NCI-H1417 treated with DMSO at 0.1 percent for 48 hours (cell line): Measurements from ENCODE around the gene ING5.

ENCODE experiments used
- DNase-seq: peaks from one replicate; lab custom pipeline; 2025; lab: John Stamatoyannopoulos, UW

Gene ING5

DNA sequence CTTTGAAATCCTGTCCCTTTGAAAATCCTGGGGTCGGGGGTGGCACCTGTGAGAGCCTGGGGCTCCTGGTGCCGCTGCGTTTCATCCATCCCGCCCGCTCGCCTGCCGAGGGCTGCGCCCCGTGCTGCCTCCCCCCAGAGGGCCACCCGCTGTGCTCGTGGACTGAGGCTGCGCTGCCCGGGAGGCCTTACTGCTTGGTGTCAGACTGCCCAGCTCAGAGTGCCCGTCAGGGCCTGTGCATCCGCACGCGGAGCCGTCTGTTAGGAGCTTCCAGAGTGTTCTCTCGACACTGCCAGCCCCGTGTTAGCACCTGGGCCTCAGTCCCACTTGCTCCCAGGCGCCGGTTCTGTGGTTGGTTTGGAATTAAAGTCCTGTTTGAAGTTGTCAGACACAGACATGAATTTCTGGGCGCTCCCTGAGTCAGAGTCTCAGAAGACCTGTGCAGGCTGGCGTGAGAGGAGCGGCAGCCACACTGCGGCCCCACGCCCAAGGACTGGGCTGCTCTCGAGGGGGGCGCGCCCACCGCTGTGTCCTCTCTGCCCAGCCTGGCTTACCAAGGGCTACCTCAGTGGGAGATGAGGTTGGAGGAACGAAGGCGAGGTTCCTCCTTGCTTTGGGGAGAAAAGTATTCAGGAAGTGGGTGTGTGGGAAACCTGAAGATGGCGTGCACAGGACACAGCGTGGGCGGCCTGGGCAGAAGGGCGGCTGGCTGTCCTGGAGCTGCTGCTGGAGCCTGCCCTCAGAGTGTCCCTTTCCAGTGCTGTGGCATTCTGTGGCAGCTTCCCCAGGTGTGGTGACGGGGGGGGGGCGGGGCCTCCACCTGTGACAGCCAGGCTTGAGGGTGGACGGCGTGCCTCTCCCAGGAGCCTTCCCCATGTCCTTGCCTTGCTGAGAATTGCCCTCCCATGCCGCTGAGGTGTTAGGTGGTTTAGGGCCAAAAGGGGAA, 29.3 kb upstream of the ING5 start:
- DNase-seq = no peak

DNA sequence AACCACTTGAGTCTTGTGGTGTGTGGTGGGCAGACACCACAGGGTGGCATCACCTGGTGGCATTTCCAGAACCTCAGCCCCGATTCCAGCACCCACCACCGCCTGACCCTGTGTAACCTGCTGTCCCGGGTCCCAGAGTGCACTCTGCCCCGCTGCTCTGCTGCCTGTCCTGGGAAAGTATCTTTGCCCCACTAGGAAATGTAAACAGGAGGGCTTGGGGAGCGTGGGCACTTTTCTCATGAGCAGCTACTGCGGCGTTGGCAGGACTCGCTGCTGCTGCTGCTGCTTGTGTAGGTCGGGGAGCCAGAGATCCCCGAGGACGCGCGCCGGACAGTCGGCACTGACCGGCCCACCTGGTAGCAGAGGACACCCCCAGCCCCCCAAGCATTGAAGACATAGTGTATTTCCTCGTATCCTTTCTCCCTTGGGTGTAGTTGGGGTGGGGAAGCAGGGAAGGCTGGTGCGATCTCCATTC, 28.6 kb upstream of the ING5 start:
- no peak for DNase-seq

DNA sequence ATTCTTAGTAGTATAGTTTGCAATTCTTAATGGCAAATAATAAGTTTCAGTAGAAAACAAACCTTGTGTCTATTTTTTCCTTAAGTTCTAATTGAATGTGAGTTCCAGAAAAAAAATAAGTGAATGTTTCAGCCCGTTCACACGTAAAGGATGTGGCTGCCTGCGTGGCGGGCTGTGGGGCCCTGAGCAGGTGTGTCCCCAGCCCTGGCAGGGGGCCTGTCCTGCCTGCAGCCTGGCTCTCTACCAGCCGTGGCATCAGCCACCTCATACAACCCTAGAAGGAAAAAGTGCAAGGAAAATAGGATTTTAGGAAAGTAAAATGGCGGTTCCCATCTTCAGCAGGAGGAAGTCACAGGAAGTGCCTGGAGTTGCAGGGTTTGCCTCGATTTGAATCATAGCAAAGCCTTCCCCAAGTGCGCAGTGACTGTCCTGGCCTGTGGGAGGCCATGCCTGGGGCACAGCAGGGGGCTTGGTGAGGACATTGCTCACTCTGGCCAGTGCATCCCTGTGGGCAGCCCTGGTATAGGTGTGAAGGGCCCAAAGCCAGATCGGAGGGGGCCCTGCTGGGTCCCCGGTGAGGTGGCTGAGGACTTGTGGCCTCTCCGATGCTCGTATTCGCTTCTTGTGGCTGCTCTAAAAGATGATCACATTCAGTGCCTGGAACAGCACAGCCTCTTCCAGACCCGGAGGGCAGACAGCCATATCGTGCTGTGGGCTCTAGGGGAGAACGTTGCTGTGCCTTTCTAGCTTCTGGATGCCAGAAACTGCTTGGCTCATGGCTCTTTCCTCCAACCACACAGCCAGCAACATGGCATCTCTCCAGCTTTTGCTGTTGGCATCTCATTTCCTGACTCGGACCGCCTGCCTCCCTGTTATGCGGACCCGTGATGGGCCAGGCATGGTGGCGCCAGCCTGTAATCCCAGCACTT, 27.8 kb upstream of the ING5 start:
- DNase-seq = no peak

DNA sequence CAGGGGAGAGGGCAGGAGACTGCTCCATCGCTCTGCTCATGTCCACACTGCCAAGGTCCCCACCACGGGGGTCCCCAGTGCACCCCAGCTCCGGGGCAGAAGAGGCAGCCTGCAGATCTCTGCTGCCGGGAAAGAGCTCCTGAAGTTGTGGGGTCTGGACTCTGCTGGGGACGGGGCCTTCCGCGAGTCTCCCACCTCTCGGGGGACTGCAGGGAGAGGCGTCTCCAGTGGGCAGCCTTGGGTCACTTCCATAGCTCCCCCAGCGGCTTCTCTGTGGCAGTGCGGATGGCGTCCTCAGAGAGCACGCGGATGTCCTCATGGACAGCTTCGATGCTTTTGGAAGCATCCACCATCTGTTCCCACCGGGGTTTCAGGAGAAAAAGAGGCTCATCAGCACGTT, 26.0 kb upstream of the ING5 start:
- no peak for DNase-seq

DNA sequence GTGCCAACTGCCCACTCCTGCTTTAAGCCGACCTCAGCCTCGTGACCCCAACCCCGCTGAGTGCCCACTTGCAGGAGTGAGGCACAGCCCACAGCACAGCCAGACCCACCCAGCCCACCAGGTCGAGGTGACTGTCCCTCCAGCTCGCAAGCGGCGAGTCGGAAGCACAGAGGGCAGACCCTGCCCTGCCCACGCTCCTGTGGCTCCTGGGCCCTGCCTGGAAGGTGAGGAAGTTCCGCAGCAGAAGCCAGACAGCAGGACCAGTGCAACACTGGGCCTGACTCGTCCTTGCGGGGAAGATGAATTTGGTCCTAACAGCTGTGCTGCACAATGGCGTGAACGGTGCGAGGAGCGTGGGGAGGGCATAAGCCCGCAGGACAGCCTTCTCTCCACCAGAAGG, 25.2 kb upstream of the ING5 start:
- DNase-seq = no peak

DNA sequence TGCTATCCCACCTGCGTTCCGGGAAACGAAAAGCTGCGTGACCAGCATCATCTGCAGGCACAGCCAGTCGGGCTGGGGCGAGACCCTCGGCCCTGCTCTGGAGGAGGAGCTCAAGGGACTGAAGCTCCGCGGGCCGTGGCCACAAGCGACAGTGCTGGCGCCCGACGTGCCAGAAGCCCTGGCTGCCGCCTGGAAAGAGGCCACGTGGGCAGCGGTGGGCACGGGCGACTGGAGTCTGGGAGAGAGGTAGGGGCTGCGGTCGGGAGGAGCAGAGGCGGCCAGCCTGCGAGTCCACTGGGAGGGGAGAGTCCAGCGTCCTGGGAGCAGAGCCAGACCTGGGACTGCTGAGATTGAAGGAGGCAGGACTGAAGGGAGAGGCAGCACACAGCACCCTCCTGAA, 24.4 kb upstream of the ING5 start:
- no peak for DNase-seq

DNA sequence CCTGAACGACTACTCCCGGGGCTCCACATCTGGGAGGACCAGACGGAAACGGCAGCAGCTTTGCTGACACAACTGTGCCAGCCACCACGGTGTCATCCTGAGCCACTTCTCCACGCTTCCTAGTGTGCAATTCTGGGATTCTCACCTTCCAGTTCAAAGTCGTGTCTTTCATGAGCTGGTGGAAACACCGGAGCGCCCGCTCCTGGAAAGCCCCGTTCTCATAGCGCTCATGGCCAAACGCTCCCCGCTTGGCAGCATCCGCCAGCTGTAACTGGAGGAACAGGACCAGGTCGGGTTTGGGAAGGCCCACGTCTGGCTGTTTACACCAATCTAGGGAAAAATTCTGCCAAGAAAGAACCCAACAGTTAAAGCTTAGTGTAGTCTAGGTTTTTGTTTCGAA, 23.5 kb upstream of the ING5 start:
- no peak for DNase-seq

DNA sequence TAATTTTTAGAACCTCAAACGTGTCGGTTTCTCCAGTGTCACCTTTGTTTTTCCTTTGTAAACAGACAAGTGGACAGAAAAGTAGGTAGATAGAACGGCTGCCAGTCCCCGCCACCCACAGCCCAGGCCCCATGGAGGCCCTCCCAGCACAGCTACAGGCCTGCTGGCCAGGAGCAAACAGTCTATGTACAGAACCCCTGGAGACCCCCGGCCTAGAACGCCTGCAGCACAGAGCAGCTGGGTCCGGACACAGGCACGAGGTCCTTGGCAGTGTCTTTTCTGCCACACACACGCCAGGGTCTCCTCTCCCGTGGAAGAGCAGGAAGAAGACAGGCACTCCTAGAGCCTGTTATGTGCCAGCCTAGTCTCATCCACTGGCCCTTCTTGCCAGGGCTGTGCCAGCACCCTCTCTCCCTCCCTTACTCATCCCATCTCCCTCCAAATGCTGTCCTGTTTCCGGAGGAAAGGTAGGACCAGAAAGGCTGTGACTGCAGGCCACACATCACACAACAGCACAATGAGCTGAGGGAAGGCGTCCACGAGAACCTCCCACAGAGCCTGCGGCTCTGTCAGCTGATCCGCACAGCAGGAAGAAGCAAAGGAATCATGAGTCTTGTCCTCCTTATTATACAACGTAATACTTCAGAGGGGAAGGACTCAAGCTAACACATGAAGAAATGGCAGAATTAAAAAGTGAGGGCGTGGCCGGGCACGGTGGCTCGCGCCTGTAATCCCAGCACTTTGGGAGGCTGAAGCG, 22.9 kb upstream of the ING5 start:
- DNase-seq = no peak

DNA sequence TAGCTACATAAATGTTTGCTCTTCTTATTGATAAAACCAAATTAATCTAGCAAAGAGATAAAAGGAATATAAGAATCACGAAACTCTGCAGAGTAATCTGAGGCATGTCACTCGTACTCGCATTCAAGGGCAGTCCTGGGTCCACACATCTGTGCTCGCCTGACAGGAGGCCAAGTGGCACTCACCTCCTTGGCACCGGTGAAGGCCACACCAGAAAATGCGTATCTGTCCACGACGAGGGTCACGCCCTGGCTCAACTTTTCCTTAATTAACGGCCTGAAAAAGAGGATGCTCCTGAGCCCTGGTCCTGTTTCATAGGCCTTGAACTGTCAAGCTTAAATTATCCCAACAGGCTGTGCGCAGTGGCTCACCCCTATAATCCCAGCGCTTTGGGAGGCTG, 21.8 kb upstream of the ING5 start:
- DNase-seq = no peak

DNA sequence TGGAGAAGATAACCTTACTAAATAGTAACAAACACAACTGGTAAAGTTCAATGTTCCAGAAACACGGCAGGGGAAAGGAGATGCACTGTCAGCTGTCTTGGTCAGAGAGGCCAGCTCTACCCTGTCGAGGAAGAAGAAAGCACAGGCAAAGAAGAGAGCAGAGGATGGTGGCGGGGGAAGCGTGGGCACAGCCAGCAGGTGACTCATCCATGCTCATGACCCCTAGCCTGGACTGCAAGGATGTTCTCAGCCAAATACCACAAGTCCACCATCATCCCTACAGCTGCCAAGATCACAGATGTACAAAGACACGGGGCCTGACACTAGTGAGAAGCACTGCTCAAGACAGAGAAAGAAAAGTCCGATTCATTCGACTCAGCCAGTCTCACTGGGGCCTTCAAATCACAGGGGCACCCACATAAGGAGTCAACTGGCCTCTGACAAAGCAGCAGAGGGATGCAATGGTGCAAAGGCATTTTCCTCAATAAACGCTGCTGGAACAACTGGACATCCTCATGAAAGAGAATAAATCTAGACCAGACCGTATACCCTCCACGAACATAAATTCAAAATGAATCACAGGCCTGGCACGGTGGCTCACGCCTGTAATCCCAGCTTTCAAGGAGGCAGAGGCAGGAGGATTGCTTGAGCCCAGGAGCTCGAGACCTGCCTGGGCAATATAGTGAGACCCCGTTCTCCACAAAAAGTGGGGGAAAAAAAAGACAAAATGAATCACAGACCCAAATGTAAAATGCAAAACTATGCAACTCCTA, 20.8 kb upstream of the ING5 start:
- no peak for DNase-seq

DNA sequence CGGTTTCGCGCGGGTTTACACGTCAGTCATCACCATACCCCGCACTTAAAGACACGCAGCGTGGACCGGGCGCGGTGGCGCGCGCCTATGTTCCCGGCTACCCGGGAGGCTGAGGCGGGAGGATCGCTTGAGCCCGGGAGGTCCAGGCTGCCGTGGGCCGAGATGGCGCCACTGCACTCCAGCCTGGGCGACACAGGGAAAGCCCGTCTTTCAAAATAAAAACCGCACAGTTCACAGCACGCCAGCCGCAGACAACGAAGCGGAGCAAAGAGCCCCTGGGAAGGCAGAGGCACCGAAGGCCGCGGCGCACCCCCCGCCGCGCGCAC, 15.6 kb upstream of the ING5 start:
- DNase-seq = peak; percentile 23

DNA sequence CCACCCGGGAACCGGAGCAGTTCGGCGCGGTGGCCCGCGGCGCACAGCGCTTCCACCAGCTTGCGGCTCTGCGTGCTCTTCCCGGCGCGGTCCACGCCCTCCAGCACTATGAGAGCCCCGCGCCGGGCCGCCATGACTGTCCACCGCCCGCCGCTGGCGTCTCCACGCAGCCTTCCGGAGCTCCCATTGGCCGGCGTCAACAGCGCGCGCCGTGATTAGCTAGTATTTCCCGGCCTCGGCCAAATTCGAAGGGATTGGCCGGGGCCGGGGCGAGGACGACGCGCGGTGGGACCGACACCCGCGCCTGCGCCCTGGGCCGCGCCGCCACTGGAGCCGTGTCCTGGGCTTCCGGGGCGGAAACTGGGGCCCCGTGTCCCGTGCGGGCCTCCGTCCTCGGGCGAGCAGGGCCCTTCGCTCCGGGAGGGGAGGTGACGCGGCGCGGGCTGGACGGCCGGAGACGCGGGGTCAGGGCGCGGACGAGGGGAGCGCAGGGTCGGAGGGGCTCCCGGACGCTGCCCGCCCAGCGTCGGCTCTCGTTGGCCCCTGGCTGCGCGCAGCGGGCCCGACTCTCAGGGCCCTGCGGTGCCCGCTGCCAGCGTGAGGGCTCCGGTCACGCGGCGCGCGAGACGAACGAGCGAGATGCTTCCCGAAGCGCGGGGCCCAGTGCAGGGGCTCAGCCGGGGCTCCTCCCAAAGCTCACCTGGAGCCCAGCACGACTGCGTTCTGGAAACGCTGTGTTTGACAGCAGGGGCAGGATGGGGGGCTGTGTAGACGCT, 15.0 kb upstream of the ING5 start, which contains the start of gene DTYMK:
TSS of gene DTYMK (minus strand) at position 166 of the 776 bp plus-strand sequence. CDS start at position 134, 32 bp downstream.
- DNase-seq = peak; percentile 78

DNA sequence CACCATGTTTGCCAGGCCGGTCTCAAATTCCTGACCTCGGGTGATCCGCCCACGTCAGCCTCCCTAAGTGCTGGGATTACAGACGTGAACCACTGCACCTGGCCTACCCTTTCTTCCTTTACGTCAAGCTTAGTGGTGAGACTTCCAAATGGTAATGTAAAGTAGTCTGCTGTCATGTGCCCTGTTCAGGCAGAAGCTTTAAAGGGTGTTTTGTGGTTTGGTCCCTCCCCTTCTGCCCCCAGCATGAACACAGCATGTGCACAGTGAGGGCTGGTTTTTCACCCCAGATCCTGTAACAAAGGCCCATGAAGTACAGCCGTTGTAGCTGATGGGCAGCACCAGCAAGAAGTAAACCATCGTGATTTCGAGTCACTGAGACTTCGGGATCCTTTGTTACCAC, 12.5 kb upstream of the ING5 start:
- no peak for DNase-seq

DNA sequence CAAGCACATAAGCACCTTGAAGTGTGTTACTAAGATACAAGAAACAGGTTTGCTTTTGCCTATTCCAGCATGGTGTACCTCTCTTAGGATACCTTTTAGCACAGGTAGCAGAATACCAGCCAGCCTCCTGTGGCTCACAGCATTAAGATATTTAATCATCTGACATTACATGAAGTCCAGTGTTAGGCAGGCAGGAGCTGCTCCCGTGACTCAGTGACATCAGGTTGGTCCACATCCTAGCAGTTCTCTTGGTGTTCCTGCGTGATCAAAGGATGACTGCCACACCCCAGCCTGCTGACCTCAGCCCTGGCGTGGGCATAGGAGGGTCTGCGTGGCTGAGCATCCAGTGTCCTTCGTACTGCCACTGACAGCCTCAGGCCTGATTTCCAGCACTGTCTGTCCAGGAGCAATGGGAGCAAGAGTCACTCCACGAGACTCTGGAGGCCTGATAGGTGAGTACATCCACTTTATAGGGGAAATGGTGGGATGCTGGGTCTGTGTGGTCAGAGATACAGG, 11.6 kb upstream of the ING5 start:
- DNase-seq = no peak

DNA sequence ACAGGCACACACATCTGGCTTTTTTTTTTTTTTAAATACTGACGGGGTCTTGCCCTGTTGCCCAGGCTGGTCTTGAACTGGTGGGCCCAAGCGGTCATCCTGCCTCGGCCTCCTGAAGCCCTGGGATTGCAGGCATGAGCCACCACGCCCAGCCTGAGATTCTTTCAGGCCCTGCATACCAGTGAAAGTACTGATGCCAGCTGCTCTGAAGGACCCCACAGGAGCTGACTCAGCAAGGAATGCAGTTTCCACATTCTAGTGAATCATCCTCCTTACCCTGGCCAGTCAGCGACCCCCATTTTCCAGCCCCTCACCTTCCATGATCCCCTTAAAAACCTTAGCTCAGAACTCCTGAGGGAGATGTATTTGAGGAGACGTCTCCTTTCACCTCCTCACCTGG, 9.4 kb upstream of the ING5 start:
- no peak for DNase-seq

DNA sequence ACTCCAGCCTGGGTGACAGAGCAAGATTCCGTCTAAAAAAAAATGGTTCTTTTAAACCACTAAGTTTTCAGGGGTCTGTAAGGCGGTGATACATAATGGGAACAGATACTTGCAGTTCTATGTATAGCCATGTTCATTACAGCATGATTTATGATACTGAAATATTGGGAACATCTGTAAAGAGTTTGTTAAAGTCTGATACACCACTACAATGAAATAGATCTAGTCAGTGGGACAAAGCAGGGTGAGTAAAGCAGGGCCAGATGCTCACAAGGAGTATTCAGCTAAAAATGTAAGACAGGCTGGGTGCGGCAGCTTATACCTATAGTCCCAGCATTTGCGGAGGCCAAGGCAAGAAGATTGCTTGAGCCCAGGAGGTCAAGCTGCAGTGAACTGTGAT, 6.2 kb upstream of the ING5 start:
- DNase-seq = no peak

DNA sequence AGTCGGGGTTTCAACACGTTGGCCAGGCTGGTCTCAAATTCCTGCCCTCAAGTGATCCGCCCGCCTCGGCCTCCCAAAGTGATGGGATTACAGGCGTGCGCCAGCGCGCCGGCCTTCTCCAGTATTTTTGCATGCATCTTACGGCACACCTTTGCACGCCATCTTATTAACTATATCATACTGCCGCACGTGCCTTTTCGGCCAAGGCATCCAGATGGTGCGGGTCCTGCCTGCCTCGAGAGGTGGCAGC, 765 bp upstream of the ING5 start:
- DNase-seq = no peak

DNA sequence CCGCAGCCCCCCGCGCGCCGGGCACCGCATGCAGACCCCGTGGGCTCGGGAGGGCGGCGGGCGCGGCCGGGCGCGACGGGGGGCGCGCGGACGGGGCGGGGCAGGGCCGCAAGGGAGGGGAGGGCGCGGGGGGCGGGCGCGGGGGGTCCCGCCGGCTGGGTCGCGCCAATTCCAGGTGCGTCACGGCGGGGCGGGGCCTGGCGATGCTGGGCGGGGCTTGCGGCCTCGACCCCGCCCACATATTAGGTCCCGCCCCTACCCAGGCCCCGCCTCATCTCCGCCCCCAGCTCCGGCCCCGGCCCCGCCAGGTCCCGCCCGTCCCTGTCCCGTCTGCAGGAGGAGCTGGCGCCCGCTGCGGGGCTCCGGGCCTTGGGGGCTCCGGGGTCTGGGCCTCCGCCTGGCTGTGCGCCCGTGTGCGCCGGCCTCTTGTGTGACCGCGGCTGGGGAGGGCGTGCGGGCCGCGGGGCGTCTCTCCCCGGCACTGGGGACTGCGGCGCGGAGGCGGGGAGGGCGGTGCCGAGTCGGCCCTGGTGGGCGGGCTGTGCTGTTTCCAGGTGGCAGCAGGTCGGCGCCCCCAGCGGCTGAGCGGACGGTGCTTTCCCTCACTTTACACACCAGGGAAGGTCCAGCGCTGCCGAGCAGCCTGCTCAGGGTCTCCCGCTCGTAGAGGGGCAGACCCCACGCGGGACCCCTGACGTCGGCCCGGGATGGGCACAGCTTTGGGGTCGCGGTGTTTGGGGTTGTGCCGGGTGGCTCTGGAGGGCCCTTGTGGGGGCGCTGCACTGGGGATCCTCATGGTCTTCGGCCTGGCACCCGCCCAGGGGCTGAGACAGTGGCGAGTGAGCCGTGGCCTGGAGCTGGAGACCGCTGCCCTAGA, 554 bp downstream of the ING5 start:
- DNase-seq = peak; percentile 7

DNA sequence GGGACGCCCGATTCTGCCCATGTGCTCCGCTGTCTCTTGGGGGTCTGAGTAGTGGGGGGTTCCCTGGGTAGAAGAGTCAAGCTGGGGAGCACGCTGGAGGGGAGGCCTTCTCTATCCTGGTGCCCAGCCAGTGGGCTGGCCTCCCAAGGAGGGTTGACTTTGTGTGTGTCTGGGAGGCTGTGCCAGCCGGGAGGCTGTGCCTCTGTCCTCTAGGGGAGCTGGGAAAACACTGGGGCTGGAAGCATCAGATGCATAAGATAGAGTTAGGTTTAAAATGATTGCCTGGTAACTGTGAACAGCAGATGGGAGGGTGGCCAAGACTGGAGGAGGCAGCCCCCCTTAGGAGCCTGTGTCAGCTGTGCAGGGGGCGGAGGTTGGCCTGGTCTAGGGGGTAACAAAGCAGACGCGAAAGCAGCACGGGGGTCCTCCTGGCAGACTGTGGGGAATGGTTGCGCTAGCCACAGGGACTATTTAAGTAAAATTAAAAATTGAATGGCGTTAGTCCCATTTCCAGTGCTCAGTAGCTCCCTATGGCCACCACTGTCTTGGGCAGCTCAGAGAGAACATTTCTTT, 1.3 kb downstream of the ING5 start:
- no peak for DNase-seq
